ENCODE measurements around the gene AGBL3.

- TF ChIP-seq POLR2AphosphoS5 (IDR thresholded peaks at IDR 0.05; ENCODE audit: borderline replicate concordance, low read depth, low read length) = no peak
- no peak for TF ChIP-seq EZH2 (IDR thresholded peaks at IDR 0.05)
- TF ChIP-seq FOXP2 (optimal IDR thresholded peaks at IDR 0.05; ENCODE audit: control extremely low read depth, extremely low read length, insufficient read depth) = no peak
These were observed 143.3 kb downstream of the AGBL3 start for GRCh38 chr7:135129579-135129978.

Data from SK-N-MC (cell line).